HEK293 (cell line): ENCODE data around the gene CCDC117.

Experiments
- HOXD13 ChIP-seq: sonication (generic); formaldehyde crosslinking; IDR thresholded peaks from 2 replicates; pipeline ENCODE4 v1.8.0; 2022; ENCODE audit warnings: missing genetic modification reagents, borderline replicate concordance
- KLF1 ChIP-seq: fragments of 450-650 bp; formaldehyde crosslinking; IDR thresholded peaks from 2 replicates; pipeline ENCODE4 v1.5.1; 2016; ENCODE audit warnings: missing biosample characterization, missing genetic modification characterization
- SALL2 ChIP-seq: fragments of 450-650 bp; formaldehyde crosslinking; IDR thresholded peaks from 2 replicates; pipeline ENCODE4 v1.5.0; 2017; ENCODE audit warnings: missing biosample characterization, mild to moderate bottlenecking, missing genetic modification characterization, borderline replicate concordance
- SETDB1 ChIP-seq: IDR thresholded peaks from one replicate; pipeline ENCODE4 v1.6.1; 2017; ENCODE audit warnings: mild to moderate bottlenecking, low read length, moderate library complexity, mixed read lengths; ENCODE audit not compliant: insufficient read length
- TCF7L2 ChIP-seq: IDR thresholded peaks from 2 replicates; pipeline ENCODE4 v1.6.1; 2011; ENCODE audit warnings: low read depth, mild to moderate bottlenecking, inconsistent platforms, low read length, moderate library complexity, borderline replicate concordance
- ZBTB21 ChIP-seq: fragments of 450-650 bp; formaldehyde crosslinking; IDR thresholded peaks from 2 replicates; pipeline ENCODE4 v1.5.1; 2017; ENCODE audit warnings: missing biosample characterization, missing genetic modification characterization
- ZFP3 ChIP-seq: fragments of 450-650 bp; formaldehyde crosslinking; IDR thresholded peaks from 2 replicates; pipeline ENCODE4 v1.5.1; 2016; ENCODE audit warnings: low read depth, missing biosample characterization, missing genetic modification characterization
- ZFP37 ChIP-seq: fragments of 450-650 bp; formaldehyde crosslinking; IDR thresholded peaks from 2 replicates; pipeline ENCODE4 v1.5.1; 2016; ENCODE audit warnings: missing biosample characterization, missing genetic modification characterization
- ZNF146 ChIP-seq: fragments of 450-650 bp; formaldehyde crosslinking; IDR thresholded peaks from 2 replicates; pipeline ENCODE4 v1.5.1; 2016; ENCODE audit warnings: missing biosample characterization, missing genetic modification characterization
- ZNF202 ChIP-seq: fragments of 450-650 bp; formaldehyde crosslinking; IDR thresholded peaks from 2 replicates; pipeline ENCODE4 v1.5.1; 2016; ENCODE audit warnings: missing biosample characterization, missing genetic modification characterization, borderline replicate concordance
- ZNF23 ChIP-seq: fragments of 450-650 bp; formaldehyde crosslinking; IDR thresholded peaks from 2 replicates; pipeline ENCODE4 v1.5.1; 2016; ENCODE audit warnings: missing biosample characterization, missing genetic modification characterization, borderline replicate concordance
- ZNF280C ChIP-seq: fragments of 450-650 bp; formaldehyde crosslinking; IDR thresholded peaks from 2 replicates; pipeline ENCODE4 v1.5.1; 2016; ENCODE audit warnings: missing biosample characterization, missing genetic modification characterization
- ZNF311 ChIP-seq: fragments of 450-650 bp; formaldehyde crosslinking; IDR thresholded peaks from 2 replicates; pipeline ENCODE4 v1.5.1; 2017; ENCODE audit warnings: missing biosample characterization, missing genetic modification characterization, borderline replicate concordance
- ZNF341 ChIP-seq: fragments of 450-650 bp; formaldehyde crosslinking; IDR thresholded peaks from 2 replicates; pipeline ENCODE4; 2016; ENCODE audit warnings: low read depth, missing biosample characterization, missing genetic modification characterization
- ZNF350 ChIP-seq: fragments of 450-650 bp; formaldehyde crosslinking; IDR thresholded peaks from 2 replicates; pipeline ENCODE4 v1.5.0; 2017; ENCODE audit warnings: missing biosample characterization, mild to moderate bottlenecking, missing genetic modification characterization
- ZNF404 ChIP-seq: fragments of 450-650 bp; formaldehyde crosslinking; IDR thresholded peaks from 2 replicates; pipeline ENCODE4 v1.5.1; 2017; ENCODE audit warnings: missing biosample characterization, missing genetic modification characterization
- ZNF433 ChIP-seq: fragments of 450-650 bp; formaldehyde crosslinking; IDR thresholded peaks from 2 replicates; pipeline ENCODE4 v1.5.1; 2016; ENCODE audit warnings: missing biosample characterization, missing genetic modification characterization, low read depth
- ZNF530 ChIP-seq: fragments of 450-650 bp; formaldehyde crosslinking; IDR thresholded peaks from 2 replicates; pipeline ENCODE4 v1.5.1; 2016; ENCODE audit warnings: low read depth, missing biosample characterization, missing genetic modification characterization
- ZNF560 ChIP-seq: fragments of 450-650 bp; formaldehyde crosslinking; IDR thresholded peaks from 2 replicates; pipeline ENCODE4 v1.5.1; 2017; ENCODE audit warnings: missing biosample characterization, missing genetic modification characterization, borderline replicate concordance
- ZNF596 ChIP-seq: fragments of 450-650 bp; IDR thresholded peaks from 2 replicates; pipeline ENCODE4 v1.5.0; 2018; ENCODE audit warnings: missing biosample characterization, mild to moderate bottlenecking, missing genetic modification characterization, moderate library complexity
- ZNF629 ChIP-seq: fragments of 450-650 bp; formaldehyde crosslinking; IDR thresholded peaks from 2 replicates; pipeline ENCODE4 v1.5.1; 2017; ENCODE audit warnings: missing biosample characterization, missing genetic modification characterization
- ZNF645 ChIP-seq: fragments of 450-650 bp; formaldehyde crosslinking; IDR thresholded peaks from 2 replicates; pipeline ENCODE4; 2016; ENCODE audit warnings: missing biosample characterization, missing genetic modification characterization
- ZNF654 ChIP-seq: fragments of 450-650 bp; formaldehyde crosslinking; IDR thresholded peaks from 2 replicates; pipeline ENCODE4 v1.5.1; 2016; ENCODE audit warnings: low read depth, missing biosample characterization, missing genetic modification characterization
- ZNF670 ChIP-seq: fragments of 450-650 bp; formaldehyde crosslinking; IDR thresholded peaks from 2 replicates; pipeline ENCODE4 v1.5.1; 2016; ENCODE audit warnings: missing biosample characterization, missing genetic modification characterization, low read depth
- ZNF677 ChIP-seq: fragments of 450-650 bp; IDR thresholded peaks from 2 replicates; pipeline ENCODE4 v1.5.0; 2018; ENCODE audit warnings: missing biosample characterization, mild to moderate bottlenecking, missing genetic modification characterization, moderate library complexity
- ZNF792 ChIP-seq: fragments of 450-650 bp; formaldehyde crosslinking; IDR thresholded peaks from 2 replicates; pipeline ENCODE4 v1.5.1; 2016; ENCODE audit warnings: missing biosample characterization, missing genetic modification characterization
- ZSCAN23 ChIP-seq: fragments of 450-650 bp; formaldehyde crosslinking; IDR thresholded peaks from 2 replicates; pipeline ENCODE4 v1.5.1; 2016; ENCODE audit warnings: missing biosample characterization, missing genetic modification characterization
- TF ChIP-seq, protein P1 (sequence below): fragments of 450-650 bp; formaldehyde crosslinking; IDR thresholded peaks from 2 replicates; pipeline ENCODE4 v1.5.1; 2017; ENCODE audit warnings: missing biosample characterization, missing genetic modification characterization
- TF ChIP-seq, protein P2 (sequence below): fragments of 450-650 bp; formaldehyde crosslinking; IDR thresholded peaks from 2 replicates; pipeline ENCODE4 v1.5.1; 2017; ENCODE audit warnings: missing biosample characterization, missing genetic modification characterization
- TF ChIP-seq, protein P3 (sequence below): fragments of 450-650 bp; formaldehyde crosslinking; IDR thresholded peaks from 2 replicates; pipeline ENCODE4 v1.5.1; 2016; ENCODE audit warnings: missing biosample characterization, missing genetic modification characterization

The CCDC117 gene

DNA sequence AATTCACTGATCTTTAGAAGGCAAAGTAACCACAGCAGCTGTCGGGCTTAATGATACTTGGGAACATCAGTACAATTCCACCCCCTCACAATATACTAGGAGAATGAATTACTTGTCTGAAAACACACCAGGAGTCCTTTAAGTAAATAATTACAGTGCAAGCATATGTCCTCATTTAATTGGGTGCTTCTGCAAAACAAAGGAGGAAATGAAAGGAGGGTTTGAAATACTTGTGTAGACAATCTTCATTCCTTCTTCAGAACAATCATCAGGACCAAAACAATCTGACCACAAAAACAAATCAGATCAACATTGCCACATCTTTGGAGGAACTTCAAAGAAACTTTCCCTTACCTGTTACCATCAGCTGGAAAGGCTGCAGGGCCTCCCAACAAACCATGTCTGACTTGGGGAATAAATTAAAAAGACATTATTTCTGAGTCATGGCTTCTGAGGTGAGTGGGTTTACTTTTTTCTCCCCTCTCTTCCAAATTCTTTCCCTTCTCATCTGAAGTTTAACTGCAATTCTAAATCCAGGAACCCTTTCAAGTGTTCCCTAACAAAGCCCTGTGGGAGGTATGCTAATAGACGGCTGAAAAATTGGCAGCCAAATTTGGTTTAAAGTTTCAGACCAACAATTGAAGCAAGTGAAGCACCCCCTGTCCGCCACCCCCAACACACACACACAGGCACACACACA lies 12.5 kb upstream of the CCDC117 start (continued):
- TF ChIP-seq, protein P1, sequence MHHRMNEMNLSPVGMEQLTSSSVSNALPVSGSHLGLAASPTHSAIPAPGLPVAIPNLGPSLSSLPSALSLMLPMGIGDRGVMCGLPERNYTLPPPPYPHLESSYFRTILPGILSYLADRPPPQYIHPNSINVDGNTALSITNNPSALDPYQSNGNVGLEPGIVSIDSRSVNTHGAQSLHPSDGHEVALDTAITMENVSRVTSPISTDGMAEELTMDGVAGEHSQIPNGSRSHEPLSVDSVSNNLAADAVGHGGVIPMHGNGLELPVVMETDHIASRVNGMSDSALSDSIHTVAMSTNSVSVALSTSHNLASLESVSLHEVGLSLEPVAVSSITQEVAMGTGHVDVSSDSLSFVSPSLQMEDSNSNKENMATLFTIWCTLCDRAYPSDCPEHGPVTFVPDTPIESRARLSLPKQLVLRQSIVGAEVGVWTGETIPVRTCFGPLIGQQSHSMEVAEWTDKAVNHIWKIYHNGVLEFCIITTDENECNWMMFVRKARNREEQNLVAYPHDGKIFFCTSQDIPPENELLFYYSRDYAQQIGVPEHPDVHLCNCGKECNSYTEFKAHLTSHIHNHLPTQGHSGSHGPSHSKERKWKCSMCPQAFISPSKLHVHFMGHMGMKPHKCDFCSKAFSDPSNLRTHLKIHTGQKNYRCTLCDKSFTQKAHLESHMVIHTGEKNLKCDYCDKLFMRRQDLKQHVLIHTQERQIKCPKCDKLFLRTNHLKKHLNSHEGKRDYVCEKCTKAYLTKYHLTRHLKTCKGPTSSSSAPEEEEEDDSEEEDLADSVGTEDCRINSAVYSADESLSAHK (tag by site-specific recombination), result no peak
- no peak for TF ChIP-seq ZFP37 (tag by site-specific recombination)
- no peak for TF ChIP-seq ZNF645 (tag by site-specific recombination)
- no peak for TF ChIP-seq ZNF202 (tag by site-specific recombination)
- TF ChIP-seq ZFP3 (tag by site-specific recombination), result no peak
- no peak for TF ChIP-seq KLF1
- TF ChIP-seq HOXD13 (CRISPR knock-in tag), result no peak
- TF ChIP-seq SALL2, result no peak
- no peak for TF ChIP-seq ZNF280C (tag by site-specific recombination)
- TF ChIP-seq, protein P2, sequence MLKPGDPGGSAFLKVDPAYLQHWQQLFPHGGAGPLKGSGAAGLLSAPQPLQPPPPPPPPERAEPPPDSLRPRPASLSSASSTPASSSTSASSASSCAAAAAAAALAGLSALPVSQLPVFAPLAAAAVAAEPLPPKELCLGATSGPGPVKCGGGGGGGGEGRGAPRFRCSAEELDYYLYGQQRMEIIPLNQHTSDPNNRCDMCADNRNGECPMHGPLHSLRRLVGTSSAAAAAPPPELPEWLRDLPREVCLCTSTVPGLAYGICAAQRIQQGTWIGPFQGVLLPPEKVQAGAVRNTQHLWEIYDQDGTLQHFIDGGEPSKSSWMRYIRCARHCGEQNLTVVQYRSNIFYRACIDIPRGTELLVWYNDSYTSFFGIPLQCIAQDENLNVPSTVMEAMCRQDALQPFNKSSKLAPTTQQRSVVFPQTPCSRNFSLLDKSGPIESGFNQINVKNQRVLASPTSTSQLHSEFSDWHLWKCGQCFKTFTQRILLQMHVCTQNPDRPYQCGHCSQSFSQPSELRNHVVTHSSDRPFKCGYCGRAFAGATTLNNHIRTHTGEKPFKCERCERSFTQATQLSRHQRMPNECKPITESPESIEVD (tag by site-specific recombination), result peak; percentile 55
- TF ChIP-seq ZNF433 (tag by site-specific recombination), result no peak
- no peak for TF ChIP-seq SETDB1
- no peak for TF ChIP-seq ZNF146 (tag by site-specific recombination)
- TF ChIP-seq ZNF670, result no peak
- no peak for TF ChIP-seq ZNF596 (tag by site-specific recombination)
- TF ChIP-seq ZNF341, result no peak
- no peak for TF ChIP-seq ZNF404
- TF ChIP-seq ZBTB21 (tag by site-specific recombination), result no peak
- TF ChIP-seq ZNF677, result no peak
- TF ChIP-seq ZNF530 (tag by site-specific recombination), result no peak
- no peak for TF ChIP-seq ZNF311
- no peak for TF ChIP-seq ZNF654 (tag by site-specific recombination)
- 0 out of 2 replicates have a peak, but pooled peaks have one; percentile 11 for TF ChIP-seq ZNF629
- TF ChIP-seq ZNF350 (tag by site-specific recombination), result no peak
- TF ChIP-seq ZNF560 (tag by site-specific recombination), result no peak
- TF ChIP-seq, protein P3, sequence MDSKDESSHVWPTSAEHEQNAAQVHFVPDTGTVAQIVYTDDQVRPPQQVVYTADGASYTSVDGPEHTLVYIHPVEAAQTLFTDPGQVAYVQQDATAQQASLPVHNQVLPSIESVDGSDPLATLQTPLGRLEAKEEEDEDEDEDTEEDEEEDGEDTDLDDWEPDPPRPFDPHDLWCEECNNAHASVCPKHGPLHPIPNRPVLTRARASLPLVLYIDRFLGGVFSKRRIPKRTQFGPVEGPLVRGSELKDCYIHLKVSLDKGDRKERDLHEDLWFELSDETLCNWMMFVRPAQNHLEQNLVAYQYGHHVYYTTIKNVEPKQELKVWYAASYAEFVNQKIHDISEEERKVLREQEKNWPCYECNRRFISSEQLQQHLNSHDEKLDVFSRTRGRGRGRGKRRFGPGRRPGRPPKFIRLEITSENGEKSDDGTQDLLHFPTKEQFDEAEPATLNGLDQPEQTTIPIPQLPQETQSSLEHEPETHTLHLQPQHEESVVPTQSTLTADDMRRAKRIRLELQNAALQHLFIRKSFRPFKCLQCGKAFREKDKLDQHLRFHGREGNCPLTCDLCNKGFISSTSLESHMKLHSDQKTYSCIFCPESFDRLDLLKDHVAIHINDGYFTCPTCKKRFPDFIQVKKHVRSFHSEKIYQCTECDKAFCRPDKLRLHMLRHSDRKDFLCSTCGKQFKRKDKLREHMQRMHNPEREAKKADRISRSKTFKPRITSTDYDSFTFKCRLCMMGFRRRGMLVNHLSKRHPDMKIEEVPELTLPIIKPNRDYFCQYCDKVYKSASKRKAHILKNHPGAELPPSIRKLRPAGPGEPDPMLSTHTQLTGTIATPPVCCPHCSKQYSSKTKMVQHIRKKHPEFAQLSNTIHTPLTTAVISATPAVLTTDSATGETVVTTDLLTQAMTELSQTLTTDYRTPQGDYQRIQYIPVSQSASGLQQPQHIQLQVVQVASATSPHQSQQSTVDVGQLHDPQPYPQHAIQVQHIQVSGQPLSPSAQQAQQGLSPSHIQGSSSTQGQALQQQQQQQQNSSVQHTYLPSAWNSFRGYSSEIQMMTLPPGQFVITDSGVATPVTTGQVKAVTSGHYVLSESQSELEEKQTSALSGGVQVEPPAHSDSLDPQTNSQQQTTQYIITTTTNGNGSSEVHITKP, result no peak
- TF ChIP-seq ZNF792, result no peak
- TF ChIP-seq ZSCAN23, result no peak
- peak; percentile 36; the same call in 1 of the 2 replicates for TF ChIP-seq TCF7L2
- no peak for TF ChIP-seq ZNF23 (tag by site-specific recombination)
